Ecto neural progenitor cell (in vitro differentiated cells): ENCODE measurements around the gene HYKK.
"Not testable (repeated sequence)": the region's sequence is repeated elsewhere in the genome, so short reads cannot be mapped to it uniquely, and the experiment has no call there.

ENCODE experiments used
- DNase-seq: peaks from one replicate; pipeline ENCODE4 v3.0.0-alpha.2; 2018; ENCODE audit warnings: low spot score

Gene HYKK

GRCh38 chr15:78506971-78507830 lies at the start of gene HYKK:
HYKK (plus strand) TSS chr15:78507577; CDS start chr15:78513089, 5,512 bp downstream.
- peak; percentile 96 for DNase-seq

GRCh38 chr15:78460737-78461136 lies 46.6 kb upstream of the HYKK start:
- DNase-seq, result no peak

- DNase-seq, result no peak
Measured at GRCh38 chr15:78461171-78461888, 46.0 kb upstream of the HYKK start.

GRCh38 chr15:78469031-78469430 lies 38.3 kb upstream of the HYKK start:
- DNase-seq, result no peak

- DNase-seq, result no peak
Measured at GRCh38 chr15:78477295-78477694, 30.1 kb upstream of the HYKK start.

- DNase-seq, result no peak
Measured at GRCh38 chr15:78479650-78480049, 27.7 kb upstream of the HYKK start.

- no peak for DNase-seq
Measured at GRCh38 chr15:78481917-78482316, 25.5 kb upstream of the HYKK start.

GRCh38 chr15:78492872-78493271 lies 14.5 kb upstream of the HYKK start:
- DNase-seq, result no peak

GRCh38 chr15:78501857-78502256 lies 5.5 kb upstream of the HYKK start:
- no peak for DNase-seq

- no peak for DNase-seq
Measured at GRCh38 chr15:78502641-78503040, 4.7 kb upstream of the HYKK start.

- DNase-seq, result no peak
Measured at GRCh38 chr15:78507831-78508160, 419 bp downstream of the HYKK start.

GRCh38 chr15:78508272-78508671 lies 895 bp downstream of the HYKK start:
- no peak for DNase-seq

- DNase-seq, result no peak
Measured at GRCh38 chr15:78509726-78510312, 2.4 kb downstream of the HYKK start.

GRCh38 chr15:78520035-78520434 lies 12.7 kb downstream of the HYKK start:
- DNase-seq, result not testable (repeated sequence)

- no peak for DNase-seq
Measured at GRCh38 chr15:78524230-78524629, 16.9 kb downstream of the HYKK start.

- no peak for DNase-seq
Measured at GRCh38 chr15:78527325-78527724, 19.9 kb downstream of the HYKK start.

GRCh38 chr15:78533331-78533730 lies 26.0 kb downstream of the HYKK start:
- DNase-seq, result no peak

- no peak for DNase-seq
Measured at GRCh38 chr15:78536134-78536533, 28.8 kb downstream of the HYKK start.

GRCh38 chr15:78537266-78537905 lies 30.0 kb downstream of the HYKK start:
- DNase-seq, result no peak

- DNase-seq, result no peak
Measured at GRCh38 chr15:78538358-78538757, 31.0 kb downstream of the HYKK start.

GRCh38 chr15:78539464-78540140 lies 32.2 kb downstream of the HYKK start:
- not testable (repeated sequence) for DNase-seq
